T-helper 17 cell (primary cell): ENCODE results near the gene AUTS2. TPM values are rescaled to one million over a fixed set of nuclear protein-coding genes. Genes with fewer than 3 reads are reported as not detected.
A peak's percentile ranks its signal among the peaks of the same experiment; 100 is the strongest.

Experiments used
- ATAC-seq: fragments of 150-1000 bp; cut with Tn5 transposase; 2 replicates; pipeline ENCODE4 v1.10.0; 2021; ENCODE audit warnings: mild to moderate bottlenecking, moderate library complexity
- DNase-seq, 3 donors: peaks; one replicate each; pipeline versions ENCODE4 v3.0.0 to v3.0.0-alpha.2; 2020 to 2021
- H3K9me3 ChIP-seq: one replicate; pipeline ENCODE4 v1.7.0; 2013; ENCODE audit warnings: low read length, mild to moderate bottlenecking; ENCODE audit not compliant: control insufficient read depth, poor library complexity, severe bottlenecking
- H3K27ac Mint-ChIP-seq: one replicate; pipeline ENCODE4 v1.8.0; 2022; ENCODE audit warnings: mild to moderate bottlenecking, moderate library complexity, mixed read lengths
- H3K27me3 Mint-ChIP-seq: one replicate; pipeline ENCODE4 v1.8.0; 2022; ENCODE audit warnings: mixed read lengths
- H3K36me3 Mint-ChIP-seq: one replicate; pipeline ENCODE4 v1.8.0; 2022; ENCODE audit warnings: low read depth, mixed read lengths
- H3K4me1 Mint-ChIP-seq: one replicate; pipeline ENCODE4 v1.8.0; 2022; ENCODE audit warnings: mild to moderate bottlenecking, mixed read lengths
- H3K4me3 Mint-ChIP-seq: one replicate; pipeline ENCODE4 v1.8.0; 2022; ENCODE audit warnings: mild to moderate bottlenecking, moderate library complexity, mixed read lengths
- total RNA-seq, 4 donors: library from RNA in 2 of 4; stranded (reverse) in 2 of 4; gene quantifications; one replicate each; pipeline ENCODE4 v1.2.3 and lab custom pipeline; 2022 to 2026

The AUTS2 gene
- total RNA-seq, 2 donors from 2014 or later, result 84.2 to 89.5 TPM

DNA sequence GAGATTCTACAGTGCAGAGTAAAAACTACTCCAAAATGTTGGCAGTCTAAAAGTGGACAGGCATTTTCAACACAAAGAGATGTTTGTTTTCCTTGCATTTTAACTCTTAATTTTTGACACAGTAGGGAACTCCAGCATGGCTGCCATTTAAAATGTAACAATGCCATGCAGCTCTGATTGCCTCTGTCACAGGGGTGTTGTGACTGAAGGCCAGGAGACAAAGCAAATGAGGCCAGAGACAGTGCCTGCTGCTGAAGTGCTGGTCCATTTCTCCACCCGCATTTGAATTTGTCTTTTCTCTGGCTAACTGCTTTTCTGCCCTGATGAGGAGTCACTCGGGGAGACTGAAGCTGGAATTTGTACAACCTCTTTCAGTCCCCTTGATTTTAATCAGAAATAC lies 823.0 kb downstream of the AUTS2 start:
- H3K27ac Mint-ChIP-seq, result no peak overlapping the region
- no peaks in the 10 kb centered on the region for H3K27me3 Mint-ChIP-seq
- ATAC-seq (no peak), DNase-seq (no peak)
- no peak overlapping the region for H3K4me3 Mint-ChIP-seq
- no peaks in the 10 kb centered on the region for H3K36me3 Mint-ChIP-seq
- H3K9me3 ChIP-seq, result no peaks in the 10 kb centered on the region
- no peaks in the 10 kb centered on the region for H3K4me1 Mint-ChIP-seq

DNA sequence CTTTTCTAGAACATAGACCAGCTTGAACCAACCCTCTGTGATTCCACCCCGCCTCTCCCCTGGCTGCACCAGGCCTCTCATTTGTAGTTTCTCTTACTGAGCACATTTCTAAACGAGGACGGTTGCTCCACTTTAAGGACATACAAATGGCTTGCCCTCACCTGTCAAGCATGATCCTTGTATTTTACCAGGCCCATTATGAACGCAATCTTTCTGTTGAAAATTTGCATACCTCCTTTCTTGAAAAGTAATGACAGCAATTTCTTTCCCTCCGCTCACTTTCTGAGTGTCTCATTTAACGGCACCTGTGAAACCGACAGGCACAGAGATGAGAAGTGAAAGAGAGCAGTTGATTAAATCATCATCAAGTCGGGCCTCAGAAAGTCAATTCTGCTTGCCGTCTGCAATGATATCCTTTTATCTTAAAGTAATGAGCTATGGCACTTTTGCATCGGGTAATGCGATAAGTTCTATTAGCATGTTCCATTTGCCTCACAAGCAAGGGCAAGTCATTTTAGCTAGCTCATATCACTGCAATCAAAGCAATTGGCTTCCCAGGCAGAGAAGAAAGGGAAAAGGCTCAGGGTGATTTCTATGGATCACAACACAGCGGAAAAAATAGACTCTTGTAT lies 828.1 kb downstream of the AUTS2 start:
- Mint-ChIP-seq H3K27ac (no peak overlapping the region), H3K4me1 (no peaks in the 10 kb centered on the region), H3K27me3 (no peaks in the 10 kb centered on the region), H3K36me3 (no peaks in the 10 kb centered on the region), H3K4me3 (no peak overlapping the region)
- DNase-seq, result no peak
- no peaks in the 10 kb centered on the region for H3K9me3 ChIP-seq
- ATAC-seq, result no peak

DNA sequence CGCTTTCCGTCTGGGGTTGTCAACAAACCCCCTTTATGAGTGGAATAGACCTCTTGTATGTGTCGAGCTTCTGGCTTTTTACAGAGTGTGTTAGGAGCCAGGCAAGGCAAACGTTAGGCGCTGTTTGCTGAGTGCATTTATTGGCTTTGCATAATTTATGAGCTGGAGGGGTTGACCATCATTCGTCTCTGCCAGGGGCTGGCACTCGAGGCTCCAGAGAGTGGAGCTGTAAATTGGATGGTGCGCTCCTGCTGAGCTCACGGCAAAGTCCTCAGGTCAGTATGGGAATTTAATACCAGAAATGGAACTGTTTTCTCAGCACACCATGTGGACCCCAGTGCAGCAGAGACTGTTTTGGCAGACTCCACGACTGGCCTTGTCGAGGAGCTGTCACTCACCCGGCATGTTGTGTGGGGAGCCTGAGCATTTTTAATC lies 834.3 kb downstream of the AUTS2 start:
- H3K27ac Mint-ChIP-seq, result no peak overlapping the region
- no peaks in the 10 kb centered on the region for H3K27me3 Mint-ChIP-seq
- H3K9me3 ChIP-seq, result no peaks in the 10 kb centered on the region
- H3K36me3 Mint-ChIP-seq, result no peaks in the 10 kb centered on the region
- no peak for ATAC-seq
- peaks cover 2% of the 10 kb centered on the region for H3K4me1 Mint-ChIP-seq
- H3K4me3 Mint-ChIP-seq, result no peak overlapping the region
- DNase-seq, result no peak

- Mint-ChIP-seq H3K4me1 (peaks cover 2% of the 10 kb centered on the region), H3K27ac (no peak overlapping the region), H3K36me3 (no peaks in the 10 kb centered on the region), H3K4me3 (no peak overlapping the region), H3K27me3 (no peaks in the 10 kb centered on the region)
- no peaks in the 10 kb centered on the region for H3K9me3 ChIP-seq
- no peak for ATAC-seq
- DNase-seq, result no peak
Measured at GRCh38 chr7:70434376-70434775, 836.1 kb downstream of the AUTS2 start.

GRCh38 chr7:70434821-70435220 lies 836.5 kb downstream of the AUTS2 start:
- DNase-seq (no peak), ATAC-seq (no peak)
- H3K9me3 ChIP-seq, result no peaks in the 10 kb centered on the region
- Mint-ChIP-seq H3K36me3 (no peaks in the 10 kb centered on the region), H3K4me3 (no peak overlapping the region), H3K4me1 (peaks cover 2% of the 10 kb centered on the region), H3K27ac (peak overlapping the region; percentile 57), H3K27me3 (no peaks in the 10 kb centered on the region)

DNA sequence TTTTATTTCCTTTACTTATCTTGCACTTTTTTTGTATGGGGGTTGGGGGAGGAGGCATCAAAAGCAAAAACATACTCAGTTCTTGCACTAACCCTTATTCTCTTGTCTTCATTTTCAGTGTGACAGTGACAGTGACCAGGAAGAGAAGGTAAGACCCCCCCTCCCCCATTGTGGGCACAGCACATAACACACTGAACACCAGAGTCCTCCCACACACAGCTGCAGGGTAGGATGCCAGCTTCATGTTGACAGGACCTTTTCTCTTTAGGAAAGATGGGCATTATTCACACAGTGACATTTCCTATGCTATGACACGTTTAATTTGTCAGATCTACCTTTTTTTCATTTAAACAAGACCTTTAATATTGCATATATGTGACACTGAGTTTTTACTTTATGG lies 837.4 kb downstream of the AUTS2 start:
- ATAC-seq (no peak), DNase-seq (no peak)
- Mint-ChIP-seq H3K36me3 (no peaks in the 10 kb centered on the region), H3K4me1 (peaks cover 2% of the 10 kb centered on the region), H3K27ac (peak overlapping the region; percentile 57), H3K27me3 (no peaks in the 10 kb centered on the region), H3K4me3 (no peak overlapping the region)
- H3K9me3 ChIP-seq, result no peaks in the 10 kb centered on the region

DNA sequence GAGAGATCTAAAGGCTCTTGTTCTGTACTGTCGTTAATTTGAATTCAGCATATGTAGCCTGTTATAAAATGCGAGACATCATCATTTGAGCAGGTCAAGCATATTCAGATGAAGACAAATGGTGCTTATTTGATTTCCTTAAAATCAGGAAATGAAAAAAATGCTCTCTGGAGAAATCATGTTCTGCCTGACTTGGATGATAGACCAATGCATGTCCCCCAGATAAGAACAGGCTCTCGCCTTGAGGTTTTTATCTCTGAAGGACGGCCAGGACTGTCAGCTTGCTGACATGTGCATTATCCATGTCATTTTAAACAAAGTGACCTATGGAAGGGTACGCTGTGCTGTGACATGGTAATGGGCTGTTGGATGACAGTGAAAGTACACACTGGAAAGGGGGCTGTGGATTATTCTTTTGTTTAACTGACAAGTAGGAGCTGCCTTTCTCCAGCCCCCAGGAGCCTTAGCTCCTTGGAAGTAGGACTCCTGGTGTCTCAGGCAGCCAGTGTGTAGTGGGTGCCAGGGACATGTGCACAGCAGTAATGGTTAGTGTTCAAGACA lies 838.6 kb downstream of the AUTS2 start:
- Mint-ChIP-seq H3K4me1 (peaks cover 4% of the 10 kb centered on the region), H3K27me3 (no peaks in the 10 kb centered on the region)

GRCh38 chr7:70439651-70440050 lies 841.4 kb downstream of the AUTS2 start:
- peaks cover 4% of the 10 kb centered on the region for H3K4me1 Mint-ChIP-seq
- no peaks in the 10 kb centered on the region for H3K27me3 Mint-ChIP-seq
- no peak overlapping the region for H3K27ac Mint-ChIP-seq
- no peak overlapping the region for H3K4me3 Mint-ChIP-seq
- no peaks in the 10 kb centered on the region for H3K9me3 ChIP-seq
- no peaks in the 10 kb centered on the region for H3K36me3 Mint-ChIP-seq
- DNase-seq (no peak), ATAC-seq (no peak)

More for the DNA sequence above, 838.6 kb downstream of the AUTS2 start:
- no peak overlapping the region for H3K4me3 Mint-ChIP-seq
- H3K36me3 Mint-ChIP-seq, result no peaks in the 10 kb centered on the region
- DNase-seq (no peak), ATAC-seq (no peak)
- no peaks in the 10 kb centered on the region for H3K9me3 ChIP-seq
- H3K27ac Mint-ChIP-seq, result no peak overlapping the region

DNA sequence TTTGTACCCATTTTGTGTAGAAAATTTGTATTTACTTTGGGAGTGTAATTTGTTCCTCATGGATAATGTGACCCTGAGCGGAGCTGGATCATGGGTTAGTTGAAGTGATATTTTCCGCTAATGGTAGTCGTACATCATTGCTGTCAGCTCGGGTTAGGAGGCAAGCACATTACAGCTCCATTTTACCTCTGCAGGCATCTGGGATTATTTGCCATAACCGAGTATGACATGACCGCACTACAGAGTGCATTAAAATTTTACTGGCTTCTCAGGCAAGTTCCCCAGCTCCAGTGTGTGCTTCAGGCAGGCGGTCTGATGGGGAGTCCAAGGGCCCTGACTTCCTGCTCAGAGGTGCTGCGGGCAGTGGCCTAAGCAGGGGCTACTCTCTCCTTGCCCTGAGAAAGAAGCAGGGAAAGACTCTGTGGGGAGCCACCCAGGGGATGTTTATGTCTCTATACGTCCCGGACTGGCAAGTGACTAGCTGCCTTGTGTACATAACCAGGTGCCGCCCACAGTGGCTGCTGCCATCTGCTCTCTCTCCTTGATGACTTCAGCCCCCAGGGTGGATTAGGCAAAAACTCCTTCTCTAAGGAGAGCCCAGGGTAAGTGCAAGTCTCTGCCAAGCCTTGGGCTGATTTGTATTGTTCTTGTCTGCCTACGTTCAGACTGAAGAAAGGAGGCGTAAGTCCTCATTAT lies 848.3 kb downstream of the AUTS2 start:
- H3K9me3 ChIP-seq, result no peaks in the 10 kb centered on the region
- H3K4me3 Mint-ChIP-seq, result no peak overlapping the region
- H3K4me1 Mint-ChIP-seq, result no peaks in the 10 kb centered on the region
- H3K36me3 Mint-ChIP-seq, result no peaks in the 10 kb centered on the region
- H3K27ac Mint-ChIP-seq, result no peak overlapping the region
- ATAC-seq, result no peak
- no peak for DNase-seq
- no peaks in the 10 kb centered on the region for H3K27me3 Mint-ChIP-seq

DNA sequence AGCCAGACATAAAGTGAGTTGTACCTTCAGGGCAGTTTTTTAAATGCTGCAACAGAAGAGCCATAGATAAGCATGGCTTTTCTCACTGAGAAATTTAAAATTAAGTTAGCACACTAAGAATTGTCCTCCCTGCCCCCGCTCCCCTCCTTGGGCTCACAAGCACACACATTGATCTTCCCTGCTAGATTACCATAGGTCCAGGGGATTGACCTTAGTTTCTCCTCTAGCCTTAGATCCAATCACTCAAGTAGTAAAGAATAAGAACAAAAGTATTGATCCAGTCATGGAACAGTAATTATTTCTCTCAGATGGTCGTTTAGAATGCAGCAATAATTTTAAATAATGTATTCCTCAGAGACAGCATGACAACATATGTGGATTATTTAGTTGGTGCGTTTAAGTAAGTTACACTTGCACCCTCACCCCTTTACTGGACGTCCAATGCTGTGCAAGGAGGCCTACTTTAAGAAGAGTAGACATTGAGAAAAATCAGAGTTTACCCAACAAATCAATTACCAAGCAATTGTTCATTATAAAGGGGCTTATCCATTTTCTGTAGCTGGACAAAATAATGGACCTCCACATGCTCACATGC lies 850.1 kb downstream of the AUTS2 start:
- Mint-ChIP-seq H3K36me3 (no peaks in the 10 kb centered on the region), H3K4me1 (no peaks in the 10 kb centered on the region), H3K27me3 (no peaks in the 10 kb centered on the region), H3K4me3 (no peak overlapping the region), H3K27ac (no peak overlapping the region)
- ATAC-seq, result no peak
- no peaks in the 10 kb centered on the region for H3K9me3 ChIP-seq
- no peak for DNase-seq

DNA sequence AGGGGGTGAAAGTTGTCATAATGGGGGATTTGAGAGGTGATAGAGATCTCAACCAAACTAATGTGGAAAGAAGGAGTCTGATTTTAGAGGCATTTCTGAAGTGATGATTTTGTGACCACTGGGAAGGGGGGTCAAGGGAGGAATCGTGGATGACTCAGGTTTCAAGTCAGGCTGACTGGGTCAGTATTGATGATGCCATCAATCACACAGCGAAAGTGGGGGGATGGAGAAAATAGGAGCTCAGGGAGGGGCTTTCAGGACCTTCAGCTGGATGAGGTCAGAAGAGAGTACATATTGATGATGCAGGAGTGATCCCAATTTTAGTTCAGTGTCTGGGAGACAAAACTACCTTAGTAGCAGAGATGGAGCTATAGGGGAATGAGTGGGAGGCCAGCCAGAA lies 852.5 kb downstream of the AUTS2 start:
- ATAC-seq, result no peak
- H3K36me3 Mint-ChIP-seq, result no peaks in the 10 kb centered on the region
- no peaks in the 10 kb centered on the region for H3K9me3 ChIP-seq
- H3K27ac Mint-ChIP-seq, result no peak overlapping the region
- DNase-seq, result no peak
- no peak overlapping the region for H3K4me3 Mint-ChIP-seq
- no peaks in the 10 kb centered on the region for H3K4me1 Mint-ChIP-seq
- no peaks in the 10 kb centered on the region for H3K27me3 Mint-ChIP-seq

DNA sequence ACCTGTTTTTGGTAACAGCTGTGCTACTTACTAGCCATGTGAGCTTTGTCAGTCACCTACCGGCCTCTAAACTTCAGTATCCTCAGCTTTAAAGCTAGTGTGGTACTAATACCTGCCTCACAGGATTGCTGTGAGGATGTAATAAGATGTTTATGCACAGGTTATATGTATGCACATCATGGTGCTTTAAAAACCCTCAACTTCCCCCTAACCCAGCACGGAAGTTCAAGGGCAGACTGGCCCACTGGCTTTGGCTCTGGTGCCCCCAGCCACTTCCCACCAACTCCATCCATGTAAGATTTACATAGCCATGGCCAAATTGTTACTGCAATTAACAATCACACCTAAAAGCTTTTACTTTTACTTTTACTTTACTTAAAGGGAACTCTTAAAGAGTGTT lies 857.6 kb downstream of the AUTS2 start:
- ATAC-seq (no peak), DNase-seq (no peak)
- no peaks in the 10 kb centered on the region for H3K27me3 Mint-ChIP-seq
- no peaks in the 10 kb centered on the region for H3K36me3 Mint-ChIP-seq
- peaks cover 10% of the 10 kb centered on the region for H3K4me1 Mint-ChIP-seq
- peak overlapping the region; percentile 21 for H3K4me3 Mint-ChIP-seq
- H3K27ac Mint-ChIP-seq, result no peak overlapping the region
- no peaks in the 10 kb centered on the region for H3K9me3 ChIP-seq

GRCh38 chr7:70456719-70457118 lies 858.4 kb downstream of the AUTS2 start:
- H3K9me3 ChIP-seq, result no peaks in the 10 kb centered on the region
- Mint-ChIP-seq H3K36me3 (no peaks in the 10 kb centered on the region), H3K4me1 (peaks cover 10% of the 10 kb centered on the region), H3K27ac (no peak overlapping the region), H3K4me3 (no peak overlapping the region), H3K27me3 (no peaks in the 10 kb centered on the region)
- ATAC-seq, result no peak
- DNase-seq, result peak in 1 of 3 donors; percentile 13
